WERI-Rb-1 (cell line): ENCODE results near the gene ALDH4A1.
"Not testable (repeated sequence)": the region's sequence is repeated elsewhere in the genome, so short reads cannot be mapped to it uniquely, and the experiment has no call there.

ENCODE experiments used
- DNase-seq: peaks from one replicate; pipeline ENCODE4 v3.0.0-alpha.2; 2020
- H3K27ac ChIP-seq: fragments of 250-450 bp; sonication (Bioruptor Pico); 2 replicates; pipeline ENCODE4 v1.5.1; 2020; ENCODE audit warnings: mild to moderate bottlenecking, moderate library complexity
- H3K27me3 ChIP-seq: fragments of 250-450 bp; sonication (Bioruptor Pico); 2 replicates; pipeline ENCODE4 v1.5.1; 2021; ENCODE audit warnings: mild to moderate bottlenecking, low read depth, moderate library complexity; ENCODE audit not compliant: insufficient read depth, severe bottlenecking
- H3K36me3 ChIP-seq: fragments of 250-450 bp; sonication (Bioruptor Pico); 2 replicates; pipeline ENCODE4 v1.5.1; 2020; ENCODE audit warnings: mild to moderate bottlenecking, moderate library complexity
- H3K4me3 ChIP-seq: 2 replicates; pipeline ENCODE4 v1.5.1; 2011; ENCODE audit warnings: low read depth, mild to moderate bottlenecking, control low read depth, low read length
- H3K9me3 ChIP-seq: fragments of 250-450 bp; sonication (Bioruptor Pico); 2 replicates; pipeline ENCODE4 v1.5.1; 2021; ENCODE audit warnings: mild to moderate bottlenecking, moderate library complexity; ENCODE audit not compliant: severe bottlenecking
- TF ChIP-seq, protein P1 (sequence below): IDR thresholded peaks from 2 replicates; pipeline ENCODE4 v1.5.1; 2011; ENCODE audit warnings: low read depth, mild to moderate bottlenecking, control low read depth, inconsistent platforms, low read length

Gene ALDH4A1

DNA sequence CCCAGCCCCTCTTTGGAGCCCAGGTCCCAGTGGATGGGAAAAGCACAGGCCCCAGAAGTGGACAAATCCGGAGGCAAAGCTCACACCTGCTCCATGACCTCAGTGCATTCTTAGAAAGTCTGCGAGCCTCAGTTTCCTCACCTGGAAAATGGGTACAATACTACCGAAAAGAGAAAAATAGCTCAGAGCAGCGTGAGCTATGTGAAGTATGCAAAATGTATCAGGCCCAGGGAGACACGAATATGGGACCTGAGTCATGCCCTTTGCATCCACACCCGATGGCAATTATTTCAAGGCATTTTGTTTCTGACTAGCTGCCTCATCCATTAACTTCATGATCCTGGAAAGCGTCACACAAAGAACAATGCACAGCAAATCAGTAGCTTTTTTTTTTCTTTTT is 9.2 kb downstream of the ALDH4A1 start:
- Histone ChIP-seq H3K9me3 (no peaks in the 10 kb centered on the region), H3K36me3 (no peaks in the 10 kb centered on the region), H3K27ac (no peak overlapping the region), H3K4me3 (no peak overlapping the region), H3K27me3 (no peaks in the 10 kb centered on the region)
- TF ChIP-seq, protein P1, sequence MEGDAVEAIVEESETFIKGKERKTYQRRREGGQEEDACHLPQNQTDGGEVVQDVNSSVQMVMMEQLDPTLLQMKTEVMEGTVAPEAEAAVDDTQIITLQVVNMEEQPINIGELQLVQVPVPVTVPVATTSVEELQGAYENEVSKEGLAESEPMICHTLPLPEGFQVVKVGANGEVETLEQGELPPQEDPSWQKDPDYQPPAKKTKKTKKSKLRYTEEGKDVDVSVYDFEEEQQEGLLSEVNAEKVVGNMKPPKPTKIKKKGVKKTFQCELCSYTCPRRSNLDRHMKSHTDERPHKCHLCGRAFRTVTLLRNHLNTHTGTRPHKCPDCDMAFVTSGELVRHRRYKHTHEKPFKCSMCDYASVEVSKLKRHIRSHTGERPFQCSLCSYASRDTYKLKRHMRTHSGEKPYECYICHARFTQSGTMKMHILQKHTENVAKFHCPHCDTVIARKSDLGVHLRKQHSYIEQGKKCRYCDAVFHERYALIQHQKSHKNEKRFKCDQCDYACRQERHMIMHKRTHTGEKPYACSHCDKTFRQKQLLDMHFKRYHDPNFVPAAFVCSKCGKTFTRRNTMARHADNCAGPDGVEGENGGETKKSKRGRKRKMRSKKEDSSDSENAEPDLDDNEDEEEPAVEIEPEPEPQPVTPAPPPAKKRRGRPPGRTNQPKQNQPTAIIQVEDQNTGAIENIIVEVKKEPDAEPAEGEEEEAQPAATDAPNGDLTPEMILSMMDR, result no peak
- no peak for DNase-seq

DNA sequence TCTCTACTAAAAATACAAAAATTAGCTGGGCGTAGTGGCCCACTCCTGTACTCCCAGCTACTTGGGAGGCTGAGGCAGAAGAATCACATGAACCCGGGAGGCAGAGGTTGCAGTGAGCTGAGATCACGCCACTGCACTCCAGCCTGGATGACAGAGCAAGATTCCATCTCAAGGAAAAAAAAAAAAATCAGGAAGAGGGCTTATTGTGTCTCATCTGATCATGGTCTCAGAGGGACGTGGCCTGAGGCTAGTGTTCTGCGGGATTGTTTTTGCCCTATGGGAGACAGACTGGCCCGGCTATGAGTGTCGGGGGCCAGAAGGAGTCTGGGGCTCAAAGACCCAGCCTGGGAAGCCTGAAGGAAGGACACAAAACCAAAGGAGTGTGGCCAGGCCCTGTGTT is 10.5 kb downstream of the ALDH4A1 start:
- H3K36me3 ChIP-seq, DNase-seq, H3K27ac ChIP-seq: not testable (repeated sequence)

GRCh38 chr1:18891426-18891780 is 11.0 kb downstream of the ALDH4A1 start:
- no peaks in the 10 kb centered on the region for H3K9me3 ChIP-seq
- no peak overlapping the region for H3K4me3 ChIP-seq
- H3K36me3 ChIP-seq, result no peaks in the 10 kb centered on the region
- no peak overlapping the region for H3K27ac ChIP-seq
- no peak for DNase-seq
- TF ChIP-seq, protein P1, result no peak
- H3K27me3 ChIP-seq, result no peaks in the 10 kb centered on the region

More for the DNA sequence above, 10.5 kb downstream of the ALDH4A1 start:
- H3K27me3 ChIP-seq, H3K9me3 ChIP-seq, H3K4me3 ChIP-seq: not testable (repeated sequence)

DNA sequence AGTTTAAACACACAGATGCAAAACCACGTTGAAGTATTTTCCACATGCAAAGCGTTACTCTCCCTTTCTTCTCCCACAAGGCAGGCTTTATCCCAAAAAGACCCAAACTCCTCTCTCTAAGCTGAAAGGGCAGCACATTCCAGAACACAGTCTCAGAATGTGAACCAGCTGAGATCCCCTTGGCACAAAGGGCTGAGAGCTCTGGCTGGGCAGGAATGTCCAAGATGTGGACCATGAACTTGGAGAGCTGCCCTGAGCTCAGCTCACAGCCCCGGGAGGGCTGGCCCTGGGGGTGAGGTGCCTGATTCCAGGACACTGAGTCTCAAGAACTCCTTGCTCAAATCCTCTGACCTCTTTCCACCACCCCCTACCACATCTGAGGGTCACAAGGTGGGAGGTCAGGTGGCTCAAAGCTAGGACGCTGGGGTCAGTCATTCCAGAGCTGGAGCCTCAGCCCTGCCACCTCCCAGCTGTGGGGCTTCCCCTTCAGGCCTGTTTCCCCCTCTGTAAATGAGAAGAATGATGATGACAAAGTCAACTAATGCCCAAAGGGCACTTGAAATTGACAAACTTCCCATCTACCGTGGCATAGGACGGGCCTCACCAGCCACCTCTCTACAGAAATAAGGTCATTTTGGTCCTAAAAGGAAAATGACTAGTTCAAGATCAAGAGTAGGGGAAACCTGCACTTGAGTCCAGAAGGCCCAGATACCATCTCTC is 11.5 kb downstream of the ALDH4A1 start:
- Histone ChIP-seq H3K4me3 (no peak overlapping the region), H3K27ac (no peak overlapping the region), H3K27me3 (no peaks in the 10 kb centered on the region), H3K9me3 (no peaks in the 10 kb centered on the region), H3K36me3 (no peaks in the 10 kb centered on the region)
- TF ChIP-seq, protein P1, result no peak
- no peak for DNase-seq

- Histone ChIP-seq H3K36me3 (no peaks in the 10 kb centered on the region), H3K27ac (no peak overlapping the region), H3K9me3 (no peaks in the 10 kb centered on the region), H3K4me3 (no peak overlapping the region), H3K27me3 (no peaks in the 10 kb centered on the region)
- TF ChIP-seq, protein P1, result no peak
- DNase-seq, result no peak
Observed at GRCh38 chr1:18886003-18886335, 16.4 kb downstream of the ALDH4A1 start.

- Histone ChIP-seq H3K27me3 (no peaks in the 10 kb centered on the region), H3K27ac (no peak overlapping the region), H3K36me3 (no peaks in the 10 kb centered on the region), H3K9me3 (no peaks in the 10 kb centered on the region), H3K4me3 (no peak overlapping the region)
- DNase-seq, result no peak
- TF ChIP-seq, protein P1, result no peak
Observed at GRCh38 chr1:18885311-18886002, 16.9 kb downstream of the ALDH4A1 start.
